NT2/D1 (cell line): Measurements from ENCODE around the gene PRSS1.
"Not testable (repeated sequence)": the region's sequence is repeated elsewhere in the genome, so short reads cannot be mapped to it uniquely, and the experiment has no call there.

Experiments used
- DNase-seq: peaks from one replicate; pipeline ENCODE4 v3.0.0-alpha.2; 2011; ENCODE audit warnings: low read depth, low spot score
- H3K27me3 ChIP-seq: 2 replicates; pipeline ENCODE4 v1.6.0; 2011; ENCODE audit warnings: mild to moderate bottlenecking; ENCODE audit not compliant: insufficient read length, insufficient read depth
- H3K36me3 ChIP-seq: 2 replicates; pipeline ENCODE4 v1.6.1; 2011; ENCODE audit warnings: mild to moderate bottlenecking, low read length, mixed read lengths; ENCODE audit not compliant: insufficient read depth, insufficient read length
- H3K4me1 ChIP-seq: 2 replicates; pipeline ENCODE4 v1.5.1; 2011; ENCODE audit not compliant: insufficient read depth, insufficient read length
- H3K4me3 ChIP-seq: 2 replicates; pipeline ENCODE4 v1.5.1; 2011; ENCODE audit warnings: low read depth; ENCODE audit not compliant: insufficient read length
- H3K9ac ChIP-seq: 2 replicates; pipeline ENCODE4 v1.6.0; 2011; ENCODE audit warnings: low read depth; ENCODE audit not compliant: insufficient read length
- H3K9me3 ChIP-seq: 2 replicates; pipeline ENCODE4 v1.5.1; 2011; ENCODE audit warnings: mild to moderate bottlenecking, low read length; ENCODE audit not compliant: insufficient read depth
- SUZ12 ChIP-seq: IDR thresholded peaks from 2 replicates; pipeline ENCODE4 v1.6.1; 2011; ENCODE audit not compliant: insufficient read length, insufficient read depth; ENCODE audit errors: extremely low read depth
- YY1 ChIP-seq: IDR thresholded peaks from 2 replicates; pipeline ENCODE4 v1.6.1; 2011; ENCODE audit not compliant: insufficient read length, insufficient read depth
- ZNF274 ChIP-seq: IDR thresholded peaks from 2 replicates; pipeline ENCODE4 v1.6.1; 2011; ENCODE audit warnings: mild to moderate bottlenecking, low read depth, low read length

PRSS1 gene

DNA sequence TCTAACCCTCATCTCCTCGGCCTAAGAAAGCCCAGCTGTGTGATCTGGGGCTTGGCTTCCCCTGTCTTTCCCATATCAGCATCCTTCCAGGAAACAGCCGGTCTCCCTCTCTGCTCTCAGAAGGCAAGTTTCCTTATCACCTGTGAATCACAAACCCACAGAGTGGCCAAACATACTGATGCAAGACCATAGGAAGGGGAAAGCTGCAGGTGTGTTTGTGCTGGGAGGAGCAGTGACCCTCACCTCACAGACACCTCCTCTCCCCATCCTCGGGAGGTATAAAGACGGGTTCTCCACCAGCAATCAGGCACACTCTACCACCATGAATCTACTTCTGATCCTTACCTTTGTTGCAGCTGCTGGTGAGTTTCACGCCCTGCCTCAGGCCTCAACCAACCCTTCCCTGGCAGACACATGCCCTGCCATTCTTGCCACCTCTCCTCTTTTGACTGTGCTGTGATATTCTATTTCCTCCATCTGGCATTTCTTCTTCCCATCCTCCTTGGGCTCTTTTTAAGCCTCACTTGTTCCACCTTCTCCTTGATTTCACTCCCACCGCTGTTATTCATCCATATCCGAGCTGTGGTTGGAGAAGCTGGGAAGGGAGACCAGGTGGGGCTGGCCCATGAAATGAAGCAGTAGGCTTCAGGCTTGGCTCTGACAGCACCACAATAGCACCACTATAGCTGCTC is 21.5 kb downstream of the PRSS1 start, which contains the start of gene PRSS2:
Gene PRSS2 (plus strand): TSS at position 310 of the 692 bp plus-strand sequence. CDS start 13 bp downstream, at position 323.
- no peak within 1 kb of the TSS for H3K4me3 ChIP-seq
- no peaks in the 10 kb centered on the region for H3K36me3 ChIP-seq
- TF ChIP-seq YY1 (no peak), ZNF274 (no peak), SUZ12 (no peak)
- H3K9ac ChIP-seq, result no peak within 1 kb of the TSS
- no peaks in the 10 kb centered on the region for H3K4me1 ChIP-seq
- no peak for DNase-seq
- no peaks in the 10 kb centered on the region for H3K27me3 ChIP-seq
- no peaks in the 10 kb centered on the region for H3K9me3 ChIP-seq

DNA sequence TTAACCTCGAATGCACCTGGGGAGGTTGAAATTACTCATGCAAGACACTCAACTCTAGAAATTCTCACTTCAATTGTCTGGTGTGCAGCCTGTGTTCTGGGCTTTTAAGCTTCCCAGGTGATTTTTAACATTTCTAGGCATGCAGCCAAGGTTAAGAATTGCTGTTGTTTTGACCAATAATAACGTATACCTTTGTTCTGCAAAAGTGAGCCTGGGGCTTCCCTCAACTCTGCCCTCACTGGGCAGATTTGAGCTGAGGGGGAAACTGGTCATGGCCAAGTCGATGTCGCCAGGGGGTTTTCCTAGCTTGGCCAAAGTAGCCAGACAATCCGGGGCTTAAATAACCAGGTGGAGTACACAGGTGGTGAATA is 22.1 kb downstream of the PRSS1 start:
- TF ChIP-seq SUZ12 (no peak), ZNF274 (no peak), YY1 (no peak)
- Histone ChIP-seq H3K4me3 (no peak overlapping the region), H3K36me3 (no peaks in the 10 kb centered on the region), H3K9ac (no peak overlapping the region), H3K4me1 (no peaks in the 10 kb centered on the region), H3K9me3 (no peaks in the 10 kb centered on the region), H3K27me3 (no peaks in the 10 kb centered on the region)
- no peak for DNase-seq

DNA sequence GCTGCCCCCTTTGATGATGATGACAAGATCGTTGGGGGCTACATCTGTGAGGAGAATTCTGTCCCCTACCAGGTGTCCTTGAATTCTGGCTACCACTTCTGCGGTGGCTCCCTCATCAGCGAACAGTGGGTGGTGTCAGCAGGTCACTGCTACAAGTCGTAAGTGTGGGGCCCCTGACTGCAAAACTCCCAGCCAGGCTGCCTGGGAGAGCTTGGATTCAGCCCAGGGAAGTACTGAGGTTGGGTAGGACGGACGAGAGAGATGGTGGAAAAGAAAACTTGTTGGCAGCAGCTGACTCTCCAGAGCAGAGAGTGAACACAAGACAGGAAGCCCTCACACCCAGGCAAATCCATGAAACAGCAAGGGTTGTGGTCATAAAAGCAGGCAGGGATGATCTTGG is 22.8 kb downstream of the PRSS1 start:
- Histone ChIP-seq H3K36me3 (no peaks in the 10 kb centered on the region), H3K27me3 (no peaks in the 10 kb centered on the region), H3K4me1 (no peaks in the 10 kb centered on the region), H3K9me3 (no peaks in the 10 kb centered on the region), H3K4me3 (no peak overlapping the region), H3K9ac (no peak overlapping the region)
- no peak for TF ChIP-seq ZNF274
- DNase-seq, result no peak

DNA sequence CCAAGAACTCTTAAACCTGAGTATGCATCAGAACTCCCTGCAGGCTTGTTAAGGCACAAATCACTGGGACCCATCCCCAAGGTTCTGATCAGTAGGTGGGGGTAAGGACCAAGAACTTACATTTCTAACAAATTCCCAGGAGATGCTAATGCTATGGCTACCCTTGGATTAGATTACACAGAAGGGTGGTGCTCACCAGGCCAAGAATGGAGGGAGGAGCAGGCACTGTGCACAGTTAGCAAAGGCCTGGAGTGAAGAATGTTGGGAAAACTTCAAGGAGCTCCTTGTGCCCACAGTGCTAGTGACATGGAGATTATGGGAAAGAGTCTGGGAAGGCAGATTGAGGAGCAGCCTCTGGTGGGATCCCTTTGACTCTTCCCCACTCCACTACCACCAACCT is 23.4 kb downstream of the PRSS1 start:
- no peaks in the 10 kb centered on the region for H3K36me3 ChIP-seq
- TF ChIP-seq ZNF274, result no peak
- no peak for TF ChIP-seq YY1
- no peak for TF ChIP-seq SUZ12
- H3K27me3 ChIP-seq, result no peaks in the 10 kb centered on the region
- H3K4me3 ChIP-seq, result no peak overlapping the region
- no peak for DNase-seq
- H3K9me3 ChIP-seq, result no peaks in the 10 kb centered on the region
- no peak overlapping the region for H3K9ac ChIP-seq
- H3K4me1 ChIP-seq, result no peaks in the 10 kb centered on the region

DNA sequence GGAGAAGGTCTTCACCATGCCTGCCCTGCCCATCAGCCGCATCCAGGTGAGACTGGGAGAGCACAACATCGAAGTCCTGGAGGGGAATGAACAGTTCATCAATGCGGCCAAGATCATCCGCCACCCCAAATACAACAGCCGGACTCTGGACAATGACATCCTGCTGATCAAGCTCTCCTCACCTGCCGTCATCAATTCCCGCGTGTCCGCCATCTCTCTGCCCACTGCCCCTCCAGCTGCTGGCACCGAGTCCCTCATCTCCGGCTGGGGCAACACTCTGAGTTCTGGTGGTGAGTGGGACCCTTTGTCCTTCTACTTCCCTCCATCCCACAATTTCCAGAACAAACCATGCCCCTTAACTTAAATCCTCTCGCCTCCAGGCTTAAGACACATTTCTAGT is 24.0 kb downstream of the PRSS1 start:
- Histone ChIP-seq H3K4me3 (no peak overlapping the region), H3K27me3 (no peaks in the 10 kb centered on the region), H3K36me3 (no peaks in the 10 kb centered on the region), H3K4me1 (no peaks in the 10 kb centered on the region), H3K9me3 (no peaks in the 10 kb centered on the region), H3K9ac (no peak overlapping the region)
- TF ChIP-seq YY1 (no peak), ZNF274 (no peak), SUZ12 (no peak)
- DNase-seq, result no peak

DNA sequence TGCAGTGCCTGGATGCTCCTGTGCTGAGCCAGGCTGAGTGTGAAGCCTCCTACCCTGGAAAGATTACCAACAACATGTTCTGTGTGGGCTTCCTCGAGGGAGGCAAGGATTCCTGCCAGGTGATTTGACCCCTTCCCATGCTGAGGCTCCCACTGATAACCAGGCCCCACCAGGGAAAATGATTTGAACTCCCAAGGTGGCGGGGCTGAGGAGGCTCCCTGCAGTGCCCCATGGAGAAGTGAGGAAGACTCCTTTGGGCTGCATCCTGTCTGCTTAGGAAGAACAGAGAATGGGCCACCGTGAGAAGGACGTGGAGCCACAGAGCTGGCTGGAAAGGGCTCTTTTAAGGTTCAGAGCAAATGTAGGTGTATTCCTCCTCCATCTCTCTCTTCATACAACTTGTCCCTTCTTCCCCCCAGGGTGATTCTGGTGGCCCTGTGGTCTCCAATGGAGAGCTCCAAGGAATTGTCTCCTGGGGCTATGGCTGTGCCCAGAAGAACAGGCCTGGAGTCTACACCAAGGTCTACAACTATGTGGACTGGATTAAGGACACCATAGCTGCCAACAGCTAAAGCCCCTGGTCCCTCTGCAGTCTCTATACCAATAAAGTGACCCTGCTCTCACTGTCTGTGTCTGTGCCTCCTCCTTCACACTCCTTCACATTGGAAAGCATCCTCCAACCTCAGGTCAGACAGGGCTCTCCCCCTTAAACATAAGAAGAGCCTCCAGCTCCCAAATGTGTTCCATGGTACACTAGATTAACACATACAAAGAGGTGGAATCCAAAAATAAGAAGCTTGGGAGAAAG is 24.9 kb downstream of the PRSS1 start:
- no peak overlapping the region for H3K4me3 ChIP-seq
- TF ChIP-seq SUZ12 (no peak), ZNF274 (no peak), YY1 (no peak)
- H3K36me3 ChIP-seq, result no peaks in the 10 kb centered on the region
- no peaks in the 10 kb centered on the region for H3K4me1 ChIP-seq
- H3K9ac ChIP-seq, result no peak overlapping the region
- H3K9me3 ChIP-seq, result no peaks in the 10 kb centered on the region
- H3K27me3 ChIP-seq, result no peaks in the 10 kb centered on the region
- no peak for DNase-seq

DNA sequence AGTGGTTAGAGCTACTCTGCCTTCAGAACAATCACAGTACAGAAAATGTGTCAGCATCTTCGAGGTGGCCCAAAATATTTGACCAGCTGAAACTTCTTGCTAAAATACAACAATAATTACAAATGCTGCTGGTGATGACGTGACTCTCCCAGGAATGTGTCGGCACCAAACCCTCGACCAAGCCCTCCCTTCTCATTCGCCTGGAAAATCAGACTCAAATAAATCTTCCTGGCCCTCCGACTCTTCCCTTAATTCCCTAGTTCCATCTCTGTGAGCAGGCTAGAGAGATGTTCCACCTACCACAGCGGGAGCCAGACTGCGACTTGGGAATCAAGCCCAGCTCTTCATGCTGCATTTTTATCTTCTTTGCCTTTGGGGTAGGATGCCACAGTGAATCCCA is 25.6 kb downstream of the PRSS1 start:
- no peak for DNase-seq
- Histone ChIP-seq H3K4me1 (no peaks in the 10 kb centered on the region), H3K36me3 (no peaks in the 10 kb centered on the region), H3K4me3 (no peak overlapping the region), H3K9ac (no peak overlapping the region), H3K9me3 (no peaks in the 10 kb centered on the region), H3K27me3 (no peaks in the 10 kb centered on the region)
- TF ChIP-seq SUZ12, result no peak
- no peak for TF ChIP-seq ZNF274
- TF ChIP-seq YY1, result no peak

DNA sequence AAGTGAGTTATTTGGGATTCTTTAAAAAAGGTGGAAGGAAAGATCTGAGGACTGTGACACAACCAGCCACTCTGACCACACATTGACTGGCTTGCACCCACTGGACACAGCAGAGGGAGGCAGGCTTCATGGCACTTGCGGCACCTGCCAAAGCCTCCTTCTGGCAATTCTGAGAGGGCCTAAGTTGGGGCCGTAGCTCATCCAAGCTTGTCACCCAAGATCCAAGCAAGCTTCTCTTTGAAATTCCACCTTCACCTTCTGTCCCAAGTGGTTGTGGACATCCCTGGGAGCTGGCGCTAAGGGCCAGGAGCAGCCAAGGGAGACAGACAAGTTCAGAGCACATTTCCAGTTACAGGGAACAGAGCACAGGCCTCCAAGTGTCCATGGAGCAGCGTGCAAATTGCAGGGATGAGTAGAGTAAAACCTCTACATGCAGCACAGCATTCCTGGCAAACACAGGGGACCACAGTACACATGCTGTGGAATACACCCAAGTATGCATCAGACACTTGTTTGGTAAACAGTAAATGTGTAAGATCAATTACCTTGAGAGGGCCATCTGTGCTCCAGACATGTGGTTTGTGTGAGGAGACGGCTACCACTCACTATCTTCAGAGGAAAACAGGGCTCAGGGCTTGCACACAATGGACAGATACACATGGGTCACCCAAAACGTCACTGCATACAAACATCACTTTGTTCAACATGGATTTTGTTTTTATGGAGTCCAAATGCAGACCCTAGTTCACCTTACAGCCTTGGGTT is 26.3 kb downstream of the PRSS1 start:
- not testable (repeated sequence) for H3K27me3 ChIP-seq, DNase-seq, H3K9me3 ChIP-seq, H3K4me1 ChIP-seq, H3K9ac ChIP-seq, H3K36me3 ChIP-seq, H3K4me3 ChIP-seq
